HG02852 (cell line): Measurements from ENCODE around the gene RGSL1.

Source experiments
- ATAC-seq: cut with Tn5 transposase; IDR thresholded peaks from one replicate; pipeline ENCODE4 v1.9.1; 2021; ENCODE audit warnings: mild to moderate bottlenecking, moderate library complexity; ENCODE audit not compliant: unreplicated experiment

RGSL1 gene

GRCh38 chr1:182450087-182450486, at the start of gene RGSL1:
Gene RGSL1, plus strand, starts transcription at chr1:182450146. Its CDS starts 20 bp downstream, at chr1:182450166.
- no peak for ATAC-seq

DNA sequence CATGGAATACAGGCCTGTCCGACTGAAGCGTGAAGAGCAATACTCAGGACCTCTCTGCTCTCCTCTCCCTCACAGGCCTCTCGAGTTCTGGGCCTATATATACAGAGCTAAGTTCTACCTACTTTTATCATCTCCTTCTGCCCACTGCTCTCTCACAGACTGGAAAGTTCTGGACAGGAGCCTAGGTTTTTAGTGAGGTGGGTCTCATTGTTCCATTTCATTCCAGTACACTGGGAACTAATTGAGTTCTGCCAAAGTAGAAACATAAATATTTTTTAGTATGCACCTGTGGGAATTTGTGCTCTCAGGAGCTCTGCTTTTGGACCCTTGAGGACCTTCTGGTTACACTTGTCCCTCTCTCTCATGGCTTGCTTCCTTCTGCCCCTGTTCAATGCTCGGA, 49.4 kb upstream of the RGSL1 start, which contains the start of gene TEDDM1:
TEDDM1 (minus strand) TSS at position 101 of the 400 bp plus-strand sequence. CDS start 182 bp downstream, outside the sequence.
- ATAC-seq: no peak

- no peak for ATAC-seq
These were observed 45.2 kb upstream of the RGSL1 start for GRCh38 chr1:182404781-182405180.

GRCh38 chr1:182405578-182405977, 44.4 kb upstream of the RGSL1 start:
- no peak for ATAC-seq

DNA sequence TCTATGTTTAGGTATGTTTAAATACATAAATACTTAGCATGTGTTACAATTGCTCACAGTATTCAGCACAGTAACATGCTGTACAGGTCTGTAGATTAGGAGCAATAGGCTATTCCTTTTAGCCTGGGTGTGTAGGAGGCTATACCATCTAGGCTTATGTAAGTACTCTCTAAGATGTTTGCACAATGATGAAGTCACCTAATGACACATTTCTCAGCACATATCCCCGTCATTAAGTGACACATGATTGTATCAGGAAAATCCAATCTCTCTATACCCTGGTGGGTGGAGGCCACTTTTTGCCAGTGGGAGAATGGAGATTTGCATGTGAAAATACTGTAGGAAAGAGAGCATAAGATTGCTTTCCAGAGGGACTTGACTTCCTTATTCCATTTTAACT, 43.9 kb upstream of the RGSL1 start:
- ATAC-seq: no peak

GRCh38 chr1:182407724-182408123, 42.2 kb upstream of the RGSL1 start:
- no peak for ATAC-seq

GRCh38 chr1:182408435-182409075, 41.4 kb upstream of the RGSL1 start:
- no peak for ATAC-seq

DNA sequence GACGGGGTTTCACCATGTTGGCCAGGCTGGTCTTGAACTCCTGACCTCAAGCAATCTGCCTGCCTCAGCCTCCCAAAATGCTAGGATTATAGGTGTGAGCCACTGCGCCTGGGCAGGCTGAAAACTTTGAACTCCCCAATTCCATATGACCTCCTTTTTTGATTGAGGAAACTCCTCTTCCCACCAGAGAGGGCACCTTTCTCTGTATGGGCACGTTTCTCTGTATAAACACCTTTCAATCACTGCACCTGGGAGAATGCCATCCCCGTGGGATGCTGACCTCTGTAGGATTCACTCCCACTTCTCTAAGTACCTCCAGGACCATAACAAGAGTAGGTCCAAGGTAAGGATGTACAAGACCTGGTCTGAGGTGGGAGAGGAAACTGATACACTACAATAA, 39.8 kb upstream of the RGSL1 start:
- no peak for ATAC-seq

DNA sequence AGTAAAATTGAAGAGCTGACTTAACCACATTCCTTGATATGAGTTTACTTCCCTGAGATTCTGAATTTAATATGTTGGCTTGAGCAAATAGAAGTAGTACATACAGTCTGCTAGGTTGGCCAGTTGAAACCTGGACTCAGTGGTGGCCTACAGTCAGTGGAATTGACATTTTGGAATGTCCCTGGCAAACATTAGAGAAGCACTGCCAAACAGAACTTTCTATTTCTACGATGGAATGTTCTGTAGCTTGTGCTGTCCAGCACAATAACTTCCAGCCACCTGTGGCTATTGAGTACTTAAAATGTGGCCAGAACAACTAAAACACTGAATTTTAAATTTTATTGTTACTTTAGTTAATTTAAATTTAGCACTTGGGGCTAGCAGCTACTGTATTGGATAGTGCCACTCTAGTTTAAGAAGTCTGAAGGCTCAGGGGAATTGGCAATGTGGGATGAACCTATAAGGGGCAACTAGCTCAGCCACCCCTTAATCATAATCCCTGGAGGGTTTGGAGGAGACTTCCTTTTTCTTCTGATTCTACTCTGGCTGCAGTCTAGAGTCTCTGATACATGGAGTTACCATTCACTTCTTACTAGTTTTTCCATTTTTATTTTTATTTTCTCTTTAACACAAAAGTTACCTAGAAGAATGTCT, 39.2 kb upstream of the RGSL1 start:
- no peak for ATAC-seq

DNA sequence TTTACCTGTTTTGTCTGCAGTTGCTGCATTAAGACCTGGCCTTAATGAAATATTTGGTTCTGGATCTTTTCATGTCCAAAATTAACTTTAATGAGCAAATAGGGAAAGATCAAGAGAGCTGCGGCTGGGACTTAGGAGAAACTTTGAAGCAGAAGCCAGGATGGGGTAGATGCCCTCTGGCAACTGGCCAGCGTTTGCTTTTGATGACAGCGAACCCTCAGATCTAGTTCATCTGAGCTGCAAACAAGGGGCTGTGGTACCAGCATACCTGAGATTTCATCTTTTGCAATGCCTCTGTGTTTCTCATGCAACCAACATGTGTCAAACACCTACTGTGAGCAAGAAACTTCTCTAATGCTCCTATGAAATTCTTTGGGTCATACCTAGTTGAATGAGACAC, 36.5 kb upstream of the RGSL1 start:
- no peak for ATAC-seq

GRCh38 chr1:182413969-182414368, 36.0 kb upstream of the RGSL1 start:
- no peak for ATAC-seq

DNA sequence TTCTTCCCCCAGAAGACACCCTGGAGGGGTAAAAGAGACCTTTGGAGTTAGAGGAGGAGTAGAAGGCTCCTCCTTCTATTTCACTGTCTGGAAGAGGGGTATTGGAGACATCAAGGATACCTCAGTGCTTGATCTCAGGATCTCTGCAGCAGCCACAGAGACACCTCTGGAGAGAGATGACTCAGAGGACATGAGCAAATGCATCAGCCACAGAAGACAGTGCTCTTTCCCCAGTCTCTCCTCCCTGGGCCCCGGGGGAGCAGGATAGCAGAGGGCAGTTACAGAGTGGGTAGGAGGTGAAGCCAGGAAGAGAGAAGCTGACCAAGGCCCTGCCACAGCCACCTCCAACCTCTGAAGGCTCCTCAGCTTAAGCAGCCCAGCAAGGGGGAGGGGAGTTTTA, 34.2 kb upstream of the RGSL1 start:
- peak; percentile 62 for ATAC-seq

GRCh38 chr1:182426442-182427430, 23.2 kb upstream of the RGSL1 start:
- ATAC-seq: peak; percentile 63

- ATAC-seq: no peak
These were observed 21.9 kb upstream of the RGSL1 start for GRCh38 chr1:182428043-182428442.

DNA sequence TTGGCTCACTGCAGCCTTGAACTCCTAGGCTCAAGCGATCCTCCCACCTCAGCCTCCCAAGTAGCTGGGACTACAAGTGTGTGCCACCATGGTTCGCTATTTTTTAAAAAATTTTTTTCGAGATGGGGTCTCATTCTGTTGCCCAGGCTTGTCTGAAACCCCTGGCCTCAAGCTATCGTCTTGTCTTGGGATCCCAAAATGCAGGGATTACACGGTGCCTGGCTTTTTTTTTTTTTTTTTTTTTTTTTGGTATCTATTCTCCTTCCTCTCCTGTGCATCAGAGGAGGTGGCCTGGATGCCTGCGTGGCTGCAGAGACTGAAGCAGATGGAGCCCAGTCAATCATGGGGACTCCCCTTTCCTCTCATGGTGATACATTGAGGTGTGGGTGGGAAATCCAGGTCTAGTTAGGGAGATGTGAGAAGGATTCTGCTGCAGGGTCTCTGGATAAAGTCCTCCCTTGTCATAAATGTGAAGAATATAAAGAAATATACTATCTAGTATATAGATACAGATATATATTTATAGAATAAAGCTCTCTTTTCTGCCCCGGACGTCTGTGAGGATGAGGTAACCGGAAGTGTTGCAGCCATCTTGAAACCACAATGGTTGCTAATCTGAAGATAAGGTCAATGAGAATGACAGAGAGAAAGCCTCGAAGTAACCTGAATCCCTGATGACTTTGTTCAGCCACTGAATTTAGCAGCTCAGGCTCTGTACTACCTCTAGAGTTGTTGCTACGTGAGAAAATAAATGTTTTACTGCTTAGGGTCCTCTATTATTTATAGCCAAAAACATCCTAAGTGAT, 19.5 kb upstream of the RGSL1 start:
- ATAC-seq: peak; percentile 46

GRCh38 chr1:182431278-182431677, 18.7 kb upstream of the RGSL1 start:
- no peak for ATAC-seq

GRCh38 chr1:182433580-182433979, 16.4 kb upstream of the RGSL1 start:
- ATAC-seq: no peak

DNA sequence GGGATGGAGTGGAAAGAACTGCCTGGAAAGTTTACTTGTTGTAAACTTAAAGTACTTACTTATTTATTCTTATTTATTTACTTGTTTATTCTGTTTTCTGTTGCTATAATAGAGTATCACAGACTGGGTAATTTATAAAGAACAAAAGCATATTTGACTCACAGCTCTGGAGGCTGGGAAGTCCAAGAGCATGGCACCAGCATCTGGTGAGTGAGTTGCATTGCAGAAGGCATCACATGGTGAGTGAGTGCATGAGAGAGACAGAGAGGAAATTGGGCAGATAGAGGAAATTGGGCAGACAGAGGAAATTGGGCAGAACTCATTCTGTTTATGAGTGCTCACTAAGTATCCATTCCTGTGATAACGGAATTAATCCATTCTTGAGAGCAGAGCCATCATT, 11.6 kb upstream of the RGSL1 start:
- ATAC-seq: no peak

DNA sequence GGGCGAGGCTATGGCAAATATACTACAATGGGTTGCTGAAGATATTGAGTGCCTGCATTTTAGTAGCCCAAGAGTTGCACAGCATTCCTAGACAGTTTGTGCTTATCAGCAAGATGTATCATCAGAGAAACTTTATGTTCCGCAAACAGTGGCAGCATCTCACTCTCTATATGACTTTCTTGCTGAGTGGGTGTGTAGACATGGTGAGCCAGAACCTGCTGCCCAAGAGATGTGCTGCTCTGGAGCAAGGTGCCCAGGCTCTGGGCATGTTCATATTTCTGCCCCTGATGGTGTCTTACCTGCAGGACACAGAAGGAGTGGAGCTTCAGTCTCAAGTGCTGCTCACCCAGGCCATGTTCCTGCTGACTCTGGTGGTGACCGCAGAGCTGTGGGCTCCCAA, 8.2 kb upstream of the RGSL1 start:
- peak; percentile 41 for ATAC-seq

DNA sequence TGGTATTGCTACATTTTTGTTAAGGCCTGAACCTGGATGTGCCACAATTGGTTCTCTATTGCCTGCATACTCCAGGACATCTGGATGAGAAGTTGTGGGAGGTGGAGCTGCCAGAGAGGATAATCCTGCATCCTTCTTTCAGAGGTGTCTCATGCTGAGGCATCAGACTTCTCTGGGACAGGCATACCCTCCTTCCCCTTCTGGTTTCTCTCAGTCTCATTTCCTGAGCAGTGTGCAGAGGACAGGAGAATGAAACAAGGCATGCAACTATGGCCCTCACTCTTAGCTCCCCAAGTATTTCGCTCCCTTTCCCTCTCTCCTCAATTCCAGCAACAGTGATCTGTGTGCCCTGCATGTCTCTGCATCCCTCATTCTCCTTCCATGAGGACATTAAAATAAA, 7.6 kb upstream of the RGSL1 start:
- ATAC-seq: no peak

DNA sequence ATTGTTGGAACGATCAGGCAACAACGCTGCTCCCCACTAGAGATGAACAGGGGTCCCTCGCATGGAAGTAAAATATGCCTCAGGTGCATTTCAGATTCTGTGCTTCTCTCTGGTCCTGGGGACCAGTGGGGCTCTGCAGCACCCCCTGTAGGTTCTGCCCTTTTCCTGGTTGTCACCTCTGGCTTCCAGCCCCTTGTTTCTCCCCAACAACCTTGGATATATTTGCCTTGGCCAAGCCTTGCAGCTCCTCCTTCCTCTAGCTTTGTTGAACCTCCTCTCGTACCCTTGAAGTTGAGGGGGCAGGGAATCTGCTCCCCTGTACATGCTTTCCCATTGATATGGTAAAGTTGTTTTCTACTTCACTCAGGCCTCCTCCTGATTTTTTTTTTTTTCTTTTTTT, 5.4 kb upstream of the RGSL1 start:
- no peak for ATAC-seq
